Skin of body (tissue), 2 donors: ENCODE measurements around the gene PBXIP1. TPM values are rescaled to one million over a fixed set of nuclear protein-coding genes. Genes with fewer than 3 reads are reported as not detected.
A peak's percentile ranks its signal among the peaks of the same experiment; 100 is the strongest.

Experiments
- DNase-seq: peaks from one replicate; lab custom pipeline; 2025; lab: John Stamatoyannopoulos, UW
- total RNA-seq: library from RNA; depleted of rRNA; stranded (reverse); fragments of >200 nt; gene quantifications from one replicate; pipeline ENCODE4 v1.2.3, GENCODE V29; 2014

PBXIP1 gene
- total RNA-seq: 61.8 TPM

DNA sequence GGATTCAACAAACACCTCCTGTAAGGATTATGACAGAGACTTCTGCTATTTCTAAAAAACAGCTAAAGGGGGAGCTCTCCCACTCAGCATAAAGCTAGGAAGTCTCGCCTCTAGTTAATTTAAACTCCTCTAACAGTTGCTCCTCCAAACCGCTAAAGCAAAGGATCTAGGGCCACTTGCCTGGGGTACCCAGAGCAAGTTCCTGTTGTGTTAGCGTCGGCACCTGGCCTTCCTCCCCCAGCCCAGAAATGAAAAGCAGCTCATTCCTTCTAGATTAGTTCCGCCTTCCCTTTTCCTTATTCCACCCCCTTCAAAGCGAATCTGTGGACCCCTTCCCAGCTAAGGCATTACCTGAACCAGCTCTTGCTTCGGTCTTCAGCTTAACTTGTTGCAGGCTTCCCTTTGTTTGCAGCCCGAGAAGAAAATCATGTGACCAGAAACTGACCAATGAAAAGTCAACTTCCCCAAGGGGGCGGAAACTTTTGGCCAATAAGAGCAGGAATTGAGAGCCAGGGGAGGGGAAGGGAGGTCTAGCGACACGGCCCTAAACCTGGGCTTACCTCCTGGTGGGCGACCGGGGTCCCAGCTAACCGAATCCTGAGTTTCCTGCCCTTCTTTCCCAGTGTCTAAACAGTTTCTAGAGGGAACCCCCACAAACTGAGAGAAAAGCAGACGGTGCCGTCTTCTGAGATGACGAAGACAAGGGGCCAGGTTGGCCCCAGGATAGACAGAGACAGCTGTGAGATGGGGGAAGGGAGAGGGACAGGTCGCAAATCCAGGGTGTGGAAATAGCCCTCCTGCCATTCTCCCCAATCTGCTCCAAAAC lies at the start of gene PBXIP1:
Gene PBXIP1 (minus strand): TSS at position 382 of the 826 bp plus-strand sequence. CDS start 2,378 bp downstream, outside the sequence.
- DNase-seq: peak; percentile 95

DNA sequence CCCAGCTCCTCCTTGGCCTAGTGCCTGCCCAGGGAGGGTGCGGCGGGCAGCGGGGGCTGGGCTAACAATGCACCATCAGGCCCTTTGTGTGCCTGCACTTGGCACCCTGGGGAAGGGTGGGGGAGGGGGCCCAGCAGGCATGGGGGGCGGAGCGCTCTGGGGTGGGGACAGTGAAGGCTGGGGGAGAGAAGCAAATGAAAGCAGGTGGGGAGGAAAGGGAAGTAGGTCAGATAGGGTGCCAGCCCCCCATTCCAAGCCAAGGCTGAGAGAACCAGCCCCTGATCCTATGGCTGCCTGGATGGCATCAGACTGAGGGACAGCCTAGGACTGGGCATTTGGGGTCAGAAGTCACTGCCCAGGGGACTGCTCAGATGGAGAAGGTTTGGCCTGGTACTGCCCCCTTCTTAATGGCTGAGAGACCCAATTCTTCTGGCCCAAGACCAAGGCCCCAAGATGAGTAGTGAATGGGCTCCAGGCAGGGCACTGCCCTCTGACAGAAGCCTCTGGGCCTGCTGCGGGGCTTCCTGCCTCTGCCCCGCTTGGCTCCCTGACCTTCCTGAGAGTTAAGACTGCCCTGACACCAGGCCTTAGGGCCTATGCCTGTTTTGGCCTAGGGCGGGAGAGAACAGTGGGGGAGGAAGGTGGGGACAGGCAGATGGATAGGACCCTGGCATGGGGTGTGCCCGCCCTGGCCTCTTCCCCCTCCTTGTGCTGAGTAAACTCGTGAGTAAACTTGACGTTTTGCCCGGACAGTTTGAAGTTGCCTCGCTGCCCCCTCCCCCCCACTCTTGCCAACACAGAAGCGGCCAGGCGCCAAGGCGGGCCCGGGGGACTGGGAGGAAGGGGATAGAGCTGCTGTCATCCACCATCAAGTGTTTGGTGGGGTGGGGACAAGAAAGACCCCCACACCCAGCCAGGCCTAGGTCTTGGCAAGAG lies 49.4 kb upstream of the PBXIP1 start:
- no peak for DNase-seq

GRCh38 chr1:155004352-155005075 lies 48.6 kb upstream of the PBXIP1 start:
- DNase-seq: no peak

DNA sequence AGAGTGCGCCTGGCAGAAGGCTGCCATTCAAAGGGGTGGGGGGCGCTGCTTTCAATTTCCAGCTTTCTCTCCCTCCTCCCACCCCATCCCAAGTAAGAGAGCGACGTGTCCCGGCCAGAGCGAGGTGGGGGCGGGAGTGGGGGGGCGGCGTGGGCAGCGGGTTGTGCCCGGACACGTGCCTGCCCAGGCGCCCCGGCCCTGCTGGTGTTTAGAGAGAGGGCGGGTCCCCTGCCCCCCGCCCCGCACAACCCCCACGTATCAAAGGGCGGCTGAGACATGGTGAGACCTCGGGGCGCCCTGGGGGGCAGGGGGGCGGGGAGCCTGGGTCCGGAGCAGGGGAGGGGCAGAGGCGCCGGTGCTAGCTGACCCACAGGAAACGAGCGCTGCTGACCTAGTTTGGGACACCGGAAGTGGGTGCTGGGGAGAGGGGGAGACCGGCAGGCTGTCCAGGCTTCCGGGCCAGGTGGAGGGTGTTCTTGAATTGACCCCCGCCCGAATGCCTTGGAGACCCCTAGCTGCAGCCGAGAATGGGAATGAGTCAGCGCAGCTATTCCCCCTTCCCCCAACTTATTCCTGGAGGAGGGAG lies 48.0 kb upstream of the PBXIP1 start:
- DNase-seq: peak; percentile 14

GRCh38 chr1:155003227-155003765 lies 47.4 kb upstream of the PBXIP1 start:
- DNase-seq: peak; percentile 26

DNA sequence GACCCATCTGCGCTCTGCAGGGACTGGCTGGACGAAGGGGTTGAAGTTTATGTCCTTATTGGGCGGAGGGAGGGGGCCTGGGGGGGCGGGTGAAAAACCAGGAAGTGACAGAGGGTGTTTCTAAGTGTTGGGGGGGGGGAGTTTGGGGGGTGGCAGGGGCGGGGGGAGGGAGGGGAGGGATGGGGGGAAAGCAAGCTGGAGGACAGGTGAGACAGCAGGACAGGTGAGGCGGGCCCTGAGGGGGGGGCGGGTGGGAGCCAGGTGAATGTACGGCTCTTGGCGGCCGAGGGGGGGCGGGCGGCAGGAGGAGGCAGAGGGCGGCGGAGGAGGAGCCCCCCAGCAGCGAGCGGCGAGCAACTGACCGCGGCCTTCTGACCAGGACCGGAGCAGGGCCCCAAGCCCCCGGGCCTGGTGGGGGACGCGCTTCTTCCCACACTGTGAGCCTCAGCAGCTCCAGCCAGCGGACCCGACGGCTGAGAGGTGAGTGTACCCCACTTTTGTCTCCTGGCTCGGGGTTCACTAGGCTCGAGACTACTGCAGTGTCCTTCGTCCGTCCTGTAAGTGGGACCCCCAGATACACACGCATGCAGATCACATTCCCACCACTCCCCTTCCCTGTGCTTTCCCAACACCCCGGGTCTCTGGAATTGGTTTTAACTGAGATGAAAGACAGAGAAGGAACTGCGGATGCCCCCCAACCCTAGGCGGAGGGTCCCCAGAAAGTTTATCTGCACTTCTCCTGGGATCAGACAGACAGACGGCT lies 46.7 kb upstream of the PBXIP1 start, which contains the start of gene ZBTB7B:
Gene ZBTB7B (plus strand): TSS at position 339 of the 763 bp plus-strand sequence. CDS start 11,859 bp downstream, outside the sequence.
- peak; percentile 37 for DNase-seq

DNA sequence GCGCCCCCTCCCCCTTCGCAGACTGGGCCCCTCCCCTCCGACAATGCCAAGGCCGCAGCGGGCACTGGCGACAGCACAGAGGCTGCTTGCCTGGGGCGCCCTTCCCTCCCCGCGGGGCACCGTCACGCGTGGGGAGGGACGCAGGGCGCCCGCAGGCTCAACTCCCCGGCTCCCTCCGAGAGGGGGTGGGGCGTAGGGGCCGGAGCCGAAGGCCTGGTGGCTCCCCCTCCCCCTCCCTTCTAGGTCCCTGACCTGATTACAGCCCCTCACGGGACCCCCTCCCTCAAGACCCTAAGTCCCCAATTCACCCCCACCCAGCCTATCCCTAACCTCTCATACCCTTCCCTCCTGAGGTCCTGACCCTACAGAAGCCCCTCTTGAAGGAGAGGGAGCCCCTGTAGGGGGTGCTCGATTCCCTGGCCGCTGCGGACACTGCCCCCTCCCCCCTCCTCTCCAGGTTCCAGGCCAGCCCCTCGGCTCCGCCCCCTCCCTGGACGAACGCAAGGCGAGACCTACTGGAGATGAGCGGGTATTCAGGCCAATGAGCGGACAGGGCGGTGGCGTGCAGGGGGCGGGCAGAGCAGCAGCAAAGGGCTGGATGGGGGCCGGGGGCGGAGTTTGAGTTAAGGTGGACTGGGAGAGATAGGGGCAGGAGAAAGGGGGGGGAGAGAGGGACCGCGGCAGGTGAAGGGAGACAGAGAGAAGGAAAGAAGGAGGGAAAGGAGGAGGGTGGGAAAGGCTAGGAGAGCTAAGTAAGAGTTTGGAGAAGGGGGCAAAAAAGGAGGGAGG lies 46.0 kb upstream of the PBXIP1 start:
- peak; percentile 98 for DNase-seq

DNA sequence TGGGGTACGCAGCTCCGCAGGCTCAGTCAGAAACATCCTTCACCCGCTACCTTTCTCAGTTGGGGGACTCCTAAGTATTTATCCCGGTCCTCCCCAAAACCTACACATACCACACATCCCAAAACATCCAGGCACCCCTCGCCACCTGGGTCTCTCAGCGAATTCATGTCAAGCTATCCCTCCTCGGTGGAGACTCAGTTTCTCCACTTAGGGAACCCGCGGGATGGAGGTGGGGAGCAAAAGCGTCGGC lies 45.5 kb upstream of the PBXIP1 start:
- DNase-seq: no peak

GRCh38 chr1:155000726-155001424 lies 45.0 kb upstream of the PBXIP1 start:
- DNase-seq: peak; percentile 80

- no peak for DNase-seq
These were observed 44.5 kb upstream of the PBXIP1 start for GRCh38 chr1:155000411-155000725.

GRCh38 chr1:154999571-155000410 lies 43.9 kb upstream of the PBXIP1 start:
- peak; percentile 30 for DNase-seq

DNA sequence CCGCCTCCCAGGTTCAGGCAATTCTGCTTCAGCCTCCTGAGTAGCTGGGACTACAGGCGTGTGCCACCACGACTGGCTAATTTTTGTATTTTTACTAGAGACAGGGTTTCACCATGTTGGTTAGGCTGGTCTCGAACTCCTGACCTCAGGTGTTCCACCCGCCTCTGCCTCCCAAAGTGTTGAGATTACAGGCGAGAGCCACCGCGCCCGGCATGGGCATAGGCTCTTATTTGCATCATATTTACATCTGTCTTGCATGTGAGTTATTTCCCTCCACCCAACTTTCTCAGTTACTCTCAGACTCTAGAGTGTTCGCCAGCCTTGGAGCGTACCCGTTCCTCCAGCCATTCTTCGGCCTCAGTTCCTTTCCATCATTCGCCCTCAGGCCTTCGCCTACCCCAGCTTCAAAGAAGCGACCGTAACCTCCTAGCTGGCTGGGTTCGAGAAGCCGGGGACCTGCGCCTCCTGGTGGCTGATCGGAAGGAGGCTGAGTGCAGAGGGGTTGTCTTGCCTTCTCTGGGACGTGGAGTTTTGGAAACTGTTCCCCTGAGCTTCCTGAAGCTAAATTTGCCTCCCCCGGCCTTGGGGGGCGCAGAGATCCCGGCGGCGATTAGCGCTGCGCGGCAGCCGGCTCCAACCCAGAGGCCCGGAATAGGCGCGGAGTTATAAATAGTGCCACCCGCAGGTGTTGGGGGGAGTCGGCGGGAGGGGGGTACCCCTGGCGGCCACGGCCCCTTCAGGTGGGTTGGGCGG lies 43.1 kb upstream of the PBXIP1 start:
- DNase-seq: peak; percentile 71

DNA sequence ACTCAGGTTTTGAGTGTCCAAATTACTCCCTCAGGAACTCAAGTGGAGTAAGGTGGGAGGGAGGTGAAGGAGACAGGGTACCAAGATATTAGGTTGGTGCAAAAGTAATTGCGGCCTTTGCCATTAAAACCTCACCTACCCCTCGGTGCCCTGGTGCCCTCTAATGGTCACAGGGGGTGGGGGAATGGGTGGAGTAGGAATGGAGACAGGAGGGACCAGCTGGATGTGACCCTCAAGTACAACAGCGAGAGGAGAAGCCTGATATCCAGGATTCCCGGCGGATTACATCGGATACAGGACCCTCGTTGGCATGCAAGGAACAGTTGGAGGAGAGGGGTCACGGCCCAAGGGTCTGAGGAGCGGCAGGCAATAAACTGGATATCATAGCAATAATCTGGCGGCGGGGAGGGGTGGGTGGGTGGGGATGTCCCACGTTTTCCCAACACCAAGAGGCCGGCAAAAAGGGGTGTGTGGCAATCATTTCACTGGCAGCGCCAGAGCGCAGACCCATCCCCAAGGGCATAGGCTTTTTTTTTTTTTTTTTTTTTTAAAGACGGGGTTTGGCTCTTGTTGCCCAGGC lies 42.4 kb upstream of the PBXIP1 start:
- no peak for DNase-seq

GRCh38 chr1:154996966-154997701 lies 41.2 kb upstream of the PBXIP1 start:
- DNase-seq: no peak

GRCh38 chr1:154995301-154995983 lies 39.5 kb upstream of the PBXIP1 start:
- DNase-seq: peak; percentile 32

DNA sequence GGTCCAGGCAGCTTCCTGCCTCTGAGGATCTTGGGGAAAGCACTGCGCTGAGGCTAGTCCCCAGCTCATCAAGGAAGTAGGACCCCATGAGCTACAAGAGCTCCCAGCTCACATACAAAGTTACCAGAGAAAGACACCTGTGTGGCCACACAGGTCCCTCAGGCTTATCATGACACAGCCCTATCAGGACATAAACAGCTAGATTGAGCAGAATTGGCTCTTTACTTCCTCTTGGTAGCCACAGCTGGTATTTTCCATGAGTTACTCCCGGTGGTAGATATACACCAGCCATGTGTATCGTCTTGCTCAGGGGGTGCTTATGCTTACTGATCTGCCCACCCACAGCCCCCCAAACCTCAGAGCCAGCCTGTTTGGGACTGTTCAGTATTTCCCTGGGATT lies 38.7 kb upstream of the PBXIP1 start:
- no peak for DNase-seq
